ENCODE data around the gene GPRC5A.

DNA sequence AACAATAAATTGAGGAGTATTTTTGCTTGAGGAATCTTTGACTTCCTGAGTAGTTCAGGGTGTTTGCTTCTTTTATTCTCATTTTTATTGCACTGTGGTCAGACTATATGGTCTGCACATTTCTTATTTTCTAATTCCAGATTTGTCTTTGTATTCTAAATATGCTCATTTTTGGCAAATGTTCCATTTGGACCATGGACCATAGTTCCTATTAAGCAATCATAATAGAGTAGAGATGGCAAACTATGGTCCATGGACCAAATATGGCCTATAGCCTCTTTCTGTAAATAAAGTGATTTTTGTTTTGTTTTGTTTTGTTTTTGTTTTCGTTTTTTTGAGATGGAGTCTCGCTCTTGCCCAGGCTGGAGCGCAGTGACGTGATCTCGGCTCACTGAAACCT, 2.1 kb downstream of the GPRC5A start:
- TF ChIP-seq, protein P1, sequence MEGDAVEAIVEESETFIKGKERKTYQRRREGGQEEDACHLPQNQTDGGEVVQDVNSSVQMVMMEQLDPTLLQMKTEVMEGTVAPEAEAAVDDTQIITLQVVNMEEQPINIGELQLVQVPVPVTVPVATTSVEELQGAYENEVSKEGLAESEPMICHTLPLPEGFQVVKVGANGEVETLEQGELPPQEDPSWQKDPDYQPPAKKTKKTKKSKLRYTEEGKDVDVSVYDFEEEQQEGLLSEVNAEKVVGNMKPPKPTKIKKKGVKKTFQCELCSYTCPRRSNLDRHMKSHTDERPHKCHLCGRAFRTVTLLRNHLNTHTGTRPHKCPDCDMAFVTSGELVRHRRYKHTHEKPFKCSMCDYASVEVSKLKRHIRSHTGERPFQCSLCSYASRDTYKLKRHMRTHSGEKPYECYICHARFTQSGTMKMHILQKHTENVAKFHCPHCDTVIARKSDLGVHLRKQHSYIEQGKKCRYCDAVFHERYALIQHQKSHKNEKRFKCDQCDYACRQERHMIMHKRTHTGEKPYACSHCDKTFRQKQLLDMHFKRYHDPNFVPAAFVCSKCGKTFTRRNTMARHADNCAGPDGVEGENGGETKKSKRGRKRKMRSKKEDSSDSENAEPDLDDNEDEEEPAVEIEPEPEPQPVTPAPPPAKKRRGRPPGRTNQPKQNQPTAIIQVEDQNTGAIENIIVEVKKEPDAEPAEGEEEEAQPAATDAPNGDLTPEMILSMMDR (IDR thresholded peaks at IDR 0.05), result no peak
- no peak for TF ChIP-seq EZH2 (IDR thresholded peaks at IDR 0.05; ENCODE audit: borderline replicate concordance, insufficient read depth, low read depth, low read length, poor library complexity, severe bottlenecking)
